B cell (primary cell): ENCODE measurements around the gene TEX14. TPM values are rescaled to one million over a fixed set of nuclear protein-coding genes. Genes with fewer than 3 reads are reported as not detected.

Source experiments
- ATAC-seq: fragments of 200-7000 bp; cut with Tn5 transposase; one replicate; pipeline ENCODE4 v1.10.0; 2021; ENCODE audit warnings: low read depth, mild to moderate bottlenecking, moderate number of reproducible peaks, moderate library complexity
- CTCF ChIA-PET: fragments of 350-600 bp; sonication (Branson Sonifier 250); formaldehyde crosslinking; loops from one replicate; lab custom pipeline; 2021; ENCODE audit warnings: antibody characterized with exemption, inconsistent platforms; lab: Charles Lee
- POLR2A ChIA-PET: fragments of 350-600 bp; sonication (Branson Sonifier 250); formaldehyde crosslinking; loops from one replicate; lab custom pipeline; 2021; ENCODE audit warnings: antibody characterized with exemption; lab: Charles Lee
- DNase-seq: peaks from one replicate; pipeline ENCODE4 v3.0.0; 2013
- H2AFZ ChIP-seq: 2 replicates; pipeline ENCODE4 v1.6.1; 2012; ENCODE audit warnings: mild to moderate bottlenecking, low read depth, low read length; ENCODE audit not compliant: insufficient read depth, poor library complexity, severe bottlenecking
- H3K27ac ChIP-seq, 2 donors: 1 replicate in 1 of 2; 2 replicates in 1 of 2; pipeline ENCODE4 v1.5.1; 2012 to 2013; ENCODE audit warnings: low read length in 2 of 2, mild to moderate bottlenecking in 2 of 2, moderate library complexity in 1 of 2
- H3K27me3 ChIP-seq, 4 experiments: fragments of 200-600 bp in 1 of 4; sonication (generic) in 1 of 4; replicated peaks in 1 of 4; 1 replicate in 2 of 4; 2 replicates in 2 of 4; pipeline versions ENCODE4 v1.6.1 to v1.7.0; 2013 to 2016; ENCODE audit warnings: low read length in 3 of 4, mild to moderate bottlenecking in 2 of 4, mixed read lengths in 1 of 4, moderate library complexity in 1 of 4; ENCODE audit not compliant: insufficient read depth in 4 of 4, control insufficient read depth in 3 of 4; ENCODE audit errors: control extremely low read depth in 1 of 4
- H3K36me3 ChIP-seq, 2 experiments: replicated peaks in 1 of 2; 1 replicate in 1 of 2; 2 replicates in 1 of 2; pipeline versions ENCODE4 v1.6.1 to v1.7.1; 2013; ENCODE audit warnings: low read length in 1 of 2; ENCODE audit not compliant: insufficient read depth in 2 of 2, control insufficient read depth in 1 of 2; ENCODE audit errors: control extremely low read depth in 1 of 2, extremely low read depth in 1 of 2
- H3K4me1 ChIP-seq, 2 donors: fragments of 200-600 bp in 1 of 2; sonication (generic) in 1 of 2; 1 replicate in 1 of 2; 2 replicates in 1 of 2; pipeline versions ENCODE4 v1.5.1 to v1.6.1; 2013 to 2017; ENCODE audit warnings: low read length in 2 of 2; ENCODE audit not compliant: control insufficient read depth in 2 of 2, insufficient read depth in 2 of 2
- H3K4me2 ChIP-seq: replicated peaks from 2 replicates; pipeline ENCODE3; 2012; ENCODE audit warnings: mild to moderate bottlenecking, low read depth, low read length; ENCODE audit not compliant: poor library complexity, severe bottlenecking
- H3K4me3 ChIP-seq, 5 experiments: fragments of 200-600 bp in 1 of 5; sonication (generic) in 1 of 5; 1 replicate in 3 of 5; 2 replicates in 2 of 5; pipeline versions ENCODE4 v1.5.1 to v1.7.0; 2011 to 2016; ENCODE audit warnings: low read length in 4 of 5, mild to moderate bottlenecking in 4 of 5, low read depth in 2 of 5, control low read depth in 1 of 5, moderate library complexity in 1 of 5; ENCODE audit not compliant: insufficient read depth in 1 of 5; ENCODE audit errors: control extremely low read depth in 1 of 5, extremely low read depth in 1 of 5
- H3K79me2 ChIP-seq: fragments of 200-600 bp; sonication (generic); one replicate; pipeline ENCODE4 v1.6.0; 2016; ENCODE audit warnings: low read length; ENCODE audit not compliant: control insufficient read depth, insufficient read depth
- H3K9ac ChIP-seq: fragments of 200-600 bp; sonication (generic); 2 replicates; pipeline ENCODE4 v1.6.1; 2017; ENCODE audit warnings: mild to moderate bottlenecking, low read length, moderate library complexity
- H3K9me3 ChIP-seq, 3 donors: one replicate each; pipeline versions ENCODE4 v1.6.1 to v1.7.1; 2013; ENCODE audit warnings: low read length in 2 of 3; ENCODE audit not compliant: control insufficient read depth in 2 of 3, insufficient read depth in 1 of 3; ENCODE audit errors: control extremely low read depth in 1 of 3
- H4K20me1 ChIP-seq: 2 replicates; pipeline ENCODE4 v1.6.0; 2012; ENCODE audit warnings: mild to moderate bottlenecking, low read length; ENCODE audit not compliant: insufficient read depth, control insufficient read depth, poor library complexity, severe bottlenecking
- H3K27ac Mint-ChIP-seq: one replicate; pipeline ENCODE4 v1.8.0; 2021; ENCODE audit warnings: mixed read lengths
- H3K27me3 Mint-ChIP-seq: one replicate; pipeline ENCODE4 v1.8.0; 2021; ENCODE audit warnings: mixed read lengths
- H3K4me1 Mint-ChIP-seq: one replicate; pipeline ENCODE4 v1.8.0; 2021; ENCODE audit warnings: mixed read lengths
- H3K4me3 Mint-ChIP-seq: one replicate; pipeline ENCODE4 v1.8.0; 2021; ENCODE audit warnings: mixed read lengths
- H3K9me3 Mint-ChIP-seq: one replicate; pipeline ENCODE4 v1.8.0; 2022; ENCODE audit warnings: mixed read lengths; ENCODE audit not compliant: insufficient read depth
- CTCF ChIP-seq: fragments of 200-600 bp; IDR thresholded peaks from one replicate; pipeline ENCODE4 v1.8.0; 2022; ENCODE audit warnings: antibody characterized with exemption, mild to moderate bottlenecking
- EZH2 ChIP-seq: IDR thresholded peaks from 2 replicates; pipeline ENCODE4 v1.6.1; 2012; ENCODE audit warnings: borderline replicate concordance, low read depth, mild to moderate bottlenecking, moderate library complexity, low read length; ENCODE audit not compliant: insufficient read depth, poor library complexity, severe bottlenecking
- WGBS: methylation state at CpG from one replicate; pipeline ENCODE4 v1.1.5; 2013; ENCODE audit warnings: missing lambda C conversion rate; ENCODE audit not compliant: insufficient coverage; 5-methylcytosine and 5-hydroxymethylcytosine counted together
- intact Hi-C: fragments of 100-400 bp; cut with micrococcal nuclease; formaldehyde crosslinking; loops from one replicate; pipeline ENCODE4 v1.10.0; 2022
- polyA plus RNA-seq: library from polyadenylated mRNA; depleted of rRNA; stranded (reverse); fragments of >200 nt; gene quantifications from 2 replicates; pipeline ENCODE4 v1.2.3, GENCODE V29; 2012
- total RNA-seq, 2 donors: library from RNA; stranded (reverse); fragments of 120-200 nt in 1 of 2; gene quantifications; 1 replicate in 1 of 2; 2 replicates in 1 of 2; pipeline versions ENCODE4 v1.2.3 to v1.2.4, GENCODE V29; 2013 to 2022

Gene TEX14
- total and polyA plus RNA-seq, 2 donors (not counting 1 experiment from before 2014, with no cell fraction given) = 0.10 to 0.20 TPM

- H3K27me3 ChIP-seq = no peaks in the 10 kb centered on the region
- Mint-ChIP-seq H3K27me3 (no peaks in the 10 kb centered on the region), H3K27ac (no peak overlapping the region), H3K4me3 (no peak overlapping the region), H3K9me3 (no peaks in the 10 kb centered on the region), H3K4me1 (no peaks in the 10 kb centered on the region)
- H3K4me2 ChIP-seq = no peak overlapping the region
- no peak overlapping the region for H3K27ac ChIP-seq
- H4K20me1 ChIP-seq = no peaks in the 10 kb centered on the region
- DNase-seq = no peak
- H3K9ac ChIP-seq = no peak overlapping the region
- no peak overlapping the region for H3K4me3 ChIP-seq
- no peaks in the 10 kb centered on the region for H3K4me1 ChIP-seq
- WGBS = 78% methylated on average over 3 of the region's 10 CpGs
- no peak for ATAC-seq
- intact Hi-C loops = no loop called here
- TF ChIP-seq CTCF (no peak), EZH2 (no peak)
- CTCF ChIA-PET = interaction anchor here (1.2 kb wide), 1 partner anchor 52 kb away, joined by 3 read pairs; no protein-coding TSS in a partner anchor
- H3K79me2 ChIP-seq = no peaks in the 10 kb centered on the region
- no peaks in the 10 kb centered on the region for H3K9me3 ChIP-seq
- no peak overlapping the region for H2AFZ ChIP-seq
- POLR2A ChIA-PET = no interaction called here
- H3K36me3 ChIP-seq = no peaks in the 10 kb centered on the region
Observed at GRCh38 chr17:58684003-58684402, 7.8 kb downstream of the TEX14 start.

- DNase-seq (no peak), ATAC-seq (no peak)
- no peaks in the 10 kb centered on the region for H4K20me1 ChIP-seq
- H3K27ac ChIP-seq = no peak overlapping the region
- no peak overlapping the region for H3K4me2 ChIP-seq
- H3K9ac ChIP-seq = no peak overlapping the region
- H3K9me3 ChIP-seq = no peaks in the 10 kb centered on the region
- H3K4me3 ChIP-seq = no peak overlapping the region
- no CpG with 5 or more reads among the region's 6 CpGs for WGBS
- no peak for TF ChIP-seq EZH2
- TF ChIP-seq CTCF = no peak
- Mint-ChIP-seq H3K9me3 (no peaks in the 10 kb centered on the region), H3K4me1 (no peaks in the 10 kb centered on the region), H3K27me3 (peaks cover 7% of the 10 kb centered on the region), H3K4me3 (no peak overlapping the region), H3K27ac (no peak overlapping the region)
- intact Hi-C loops = no loop called here
- H3K4me1 ChIP-seq = no peaks in the 10 kb centered on the region
- no peaks in the 10 kb centered on the region for H3K27me3 ChIP-seq
- H2AFZ ChIP-seq = no peak overlapping the region
- ChIA-PET CTCF (no interaction called here), POLR2A (no interaction called here)
- H3K79me2 ChIP-seq = no peaks in the 10 kb centered on the region
- no peaks in the 10 kb centered on the region for H3K36me3 ChIP-seq
Observed at GRCh38 chr17:58680038-58680369, 11.8 kb downstream of the TEX14 start.
